Cardiac muscle cell (in vitro differentiated cells and primary cell): Measurements from ENCODE around the gene CPNE6. TPM values are rescaled to one million over a fixed set of nuclear protein-coding genes. Genes with fewer than 3 reads are reported as not detected.

ENCODE experiments used
- DNase-seq, 2 donors: peaks; one replicate each; pipeline versions ENCODE4 v3.0.0 to v3.0.0-alpha.2; 2010 to 2017; ENCODE audit warnings: low read depth in 1 of 2, low spot score in 1 of 2
- H3K27ac ChIP-seq: fragments of 200-600 bp; sonication (generic); 2 replicates; pipeline ENCODE4 v1.5.1; 2016
- H3K27me3 ChIP-seq: fragments of 200-600 bp; sonication (generic); 2 replicates; pipeline ENCODE4 v1.6.0; 2016; ENCODE audit warnings: control low read depth
- H3K36me3 ChIP-seq: fragments of 200-600 bp; sonication (generic); 2 replicates; pipeline ENCODE4 v1.5.1; 2016; ENCODE audit warnings: control low read depth
- H3K4me1 ChIP-seq: fragments of 200-600 bp; sonication (generic); 2 replicates; pipeline ENCODE4 v1.8.1; 2017; ENCODE audit warnings: low read depth, mild to moderate bottlenecking, mixed run types
- H3K4me3 ChIP-seq: fragments of 200-600 bp; sonication (generic); 2 replicates; pipeline ENCODE4 v1.5.1; 2016; ENCODE audit warnings: mild to moderate bottlenecking
- H3K9me3 ChIP-seq: fragments of 200-600 bp; sonication (generic); 2 replicates; pipeline ENCODE4 v1.5.1; 2017; ENCODE audit warnings: low read depth, mild to moderate bottlenecking, control low read depth
- CTCF ChIP-seq: IDR thresholded peaks from 2 replicates; pipeline ENCODE4 v1.5.1; 2012; ENCODE audit warnings: low read depth, mild to moderate bottlenecking, low read length
- polyA plus RNA-seq: library from polyadenylated mRNA; unstranded; fragments of >200 nt; fragmentation: Nextera tagmentation; extraction: Ambion mirVana; gene quantifications from 2 replicates; pipeline ENCODE4 v1.2.1, GENCODE V29; 2016
- total RNA-seq: library from RNA; depleted of rRNA; stranded (reverse); fragments of >200 nt; gene quantifications from 2 replicates; pipeline ENCODE4 v1.2.3, GENCODE V29; 2016

The CPNE6 gene
- total and polyA plus RNA-seq, 2 experiments from 2014 or later = 0.12 to 0.43 TPM

DNA sequence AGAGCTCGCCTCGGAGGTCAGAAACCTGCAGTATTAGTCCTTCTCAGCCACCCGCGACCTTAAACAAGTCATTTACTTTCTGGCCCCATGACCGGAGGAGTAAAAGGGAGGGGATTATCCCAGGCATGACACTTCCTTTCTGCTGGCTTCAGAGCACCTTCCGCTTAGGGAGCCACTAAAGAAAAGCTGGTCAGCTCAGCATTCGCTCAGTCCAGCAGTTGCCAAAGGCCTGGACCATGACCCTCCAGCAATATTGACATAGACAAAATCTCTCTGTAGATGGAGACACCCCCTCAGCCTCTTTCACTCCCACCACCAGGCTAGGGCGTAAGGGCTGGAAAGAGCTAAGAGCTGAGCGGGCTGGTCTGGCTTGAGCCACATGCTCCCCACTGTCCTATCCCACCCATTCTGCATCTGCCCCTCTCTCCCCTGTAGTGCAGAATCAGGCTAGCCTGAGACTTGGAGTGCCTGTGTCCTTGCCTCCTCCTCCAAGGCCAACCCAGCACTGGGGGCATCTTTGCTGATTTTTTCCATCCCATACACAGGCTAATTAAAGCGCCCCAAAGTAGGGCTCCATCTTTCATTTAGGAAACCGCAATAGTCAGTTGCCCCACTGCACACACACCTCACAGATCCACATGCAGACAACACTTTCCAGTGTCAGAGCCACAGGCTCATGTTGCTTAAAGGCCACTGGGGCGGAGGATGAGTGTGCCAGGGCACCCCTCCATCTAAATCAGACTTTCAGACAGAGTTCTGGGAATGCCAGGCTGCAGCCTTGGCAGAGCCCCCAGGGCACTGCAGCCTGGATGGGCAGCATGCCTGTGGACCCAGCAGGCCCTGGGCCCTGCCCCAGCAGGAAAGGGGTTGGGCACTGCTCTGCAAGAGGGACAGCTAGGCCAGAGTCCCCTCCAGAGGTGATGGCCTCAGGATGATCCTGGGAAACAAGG lies 4.0 kb upstream of the CPNE6 start:
- no peak for DNase-seq
- Histone ChIP-seq H3K4me3 (no peak overlapping the region), H3K9me3 (no peaks in the 10 kb centered on the region), H3K4me1 (no peaks in the 10 kb centered on the region), H3K27ac (no peak overlapping the region), H3K27me3 (no peaks in the 10 kb centered on the region), H3K36me3 (no peaks in the 10 kb centered on the region)
- no peak for TF ChIP-seq CTCF

DNA sequence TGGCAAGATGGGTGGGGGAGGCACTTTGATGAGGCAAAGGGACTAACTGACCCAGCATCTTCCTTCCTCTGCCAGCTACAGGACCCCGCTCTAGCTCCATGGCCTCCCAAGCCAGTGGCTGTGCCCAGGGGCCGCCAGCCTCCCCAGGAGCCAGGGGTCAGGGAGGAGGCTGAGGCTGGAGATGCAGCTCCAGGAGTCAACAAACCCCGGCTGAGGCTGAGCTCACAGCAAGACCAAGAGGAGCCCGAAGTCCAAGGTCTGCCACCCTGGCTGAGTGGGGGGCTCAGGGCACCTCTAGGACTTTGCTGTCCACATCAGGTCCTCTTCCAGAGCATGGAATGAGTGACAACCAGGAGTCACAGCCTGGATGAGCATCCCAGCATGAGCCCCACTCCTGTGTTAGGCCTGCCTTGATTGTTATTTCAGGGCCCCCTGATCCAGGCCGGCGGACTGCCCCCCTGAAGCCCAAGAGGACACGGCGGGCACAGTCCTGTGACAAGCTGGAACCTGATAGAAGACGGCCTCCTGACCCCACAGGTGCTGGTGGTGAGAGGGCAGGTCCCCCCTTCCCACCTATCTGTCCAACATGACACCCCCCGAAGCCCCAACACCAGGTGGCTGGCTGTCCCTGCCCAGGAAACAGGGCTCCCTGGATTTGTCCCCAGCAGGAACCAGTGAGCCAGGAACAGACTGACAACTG lies 2.5 kb upstream of the CPNE6 start:
- Histone ChIP-seq H3K4me3 (no peak overlapping the region), H3K27ac (no peak overlapping the region), H3K27me3 (no peaks in the 10 kb centered on the region), H3K36me3 (no peaks in the 10 kb centered on the region), H3K9me3 (no peaks in the 10 kb centered on the region), H3K4me1 (no peaks in the 10 kb centered on the region)
- DNase-seq = no peak
- no peak for TF ChIP-seq CTCF

- no peak overlapping the region for H3K4me3 ChIP-seq
- DNase-seq = no peak
- H3K27me3 ChIP-seq = no peaks in the 10 kb centered on the region
- no peak overlapping the region for H3K27ac ChIP-seq
- no peaks in the 10 kb centered on the region for H3K36me3 ChIP-seq
- H3K9me3 ChIP-seq = no peaks in the 10 kb centered on the region
- H3K4me1 ChIP-seq = no peaks in the 10 kb centered on the region
- TF ChIP-seq CTCF = no peak
These were observed 2.0 kb upstream of the CPNE6 start for GRCh38 chr14:24069411-24069735.

DNA sequence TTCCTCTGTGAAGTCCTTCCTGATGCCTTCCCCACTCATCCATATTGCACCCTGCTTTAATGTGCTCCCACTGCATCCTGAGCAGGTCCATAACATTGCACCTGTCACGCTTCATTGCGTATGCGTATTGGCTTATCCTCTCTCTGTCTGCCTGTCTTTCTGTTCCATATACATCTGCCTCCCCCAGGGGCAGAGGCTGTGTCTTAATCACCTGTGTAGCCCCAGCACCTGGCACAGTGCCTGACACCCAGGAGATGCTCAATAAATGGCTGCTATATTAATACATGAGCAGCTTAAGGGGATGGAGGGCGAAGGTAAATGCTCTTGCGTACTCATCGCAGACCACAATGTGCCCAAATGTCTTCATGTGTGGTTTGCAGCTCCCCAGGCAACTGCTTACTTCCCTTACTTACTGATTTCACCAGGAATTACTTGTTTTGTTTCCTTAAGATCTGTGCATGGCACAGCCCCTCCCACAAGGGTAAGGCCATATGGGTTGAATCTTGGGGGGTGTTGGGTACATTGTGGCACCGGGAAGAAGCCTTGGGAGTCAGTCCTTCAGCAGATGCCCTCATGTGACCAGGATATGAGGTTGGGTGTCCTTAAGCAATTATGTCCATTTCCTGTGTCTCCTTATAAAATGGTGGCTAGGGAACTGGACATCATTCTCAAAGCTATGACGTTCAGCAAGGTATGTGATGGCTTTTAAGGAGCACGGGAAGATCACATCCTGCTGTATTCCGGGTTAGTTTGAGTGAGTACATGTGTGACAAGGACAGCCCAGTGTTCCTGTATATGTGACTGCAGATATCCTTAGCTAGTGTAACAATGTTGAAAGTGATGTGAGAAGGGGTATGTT lies 848 bp upstream of the CPNE6 start:
- DNase-seq = no peak
- Histone ChIP-seq H3K27me3 (no peaks in the 10 kb centered on the region), H3K36me3 (no peaks in the 10 kb centered on the region), H3K9me3 (no peaks in the 10 kb centered on the region), H3K27ac (no peak overlapping the region), H3K4me1 (no peaks in the 10 kb centered on the region), H3K4me3 (no peak overlapping the region)
- TF ChIP-seq CTCF = no peak

DNA sequence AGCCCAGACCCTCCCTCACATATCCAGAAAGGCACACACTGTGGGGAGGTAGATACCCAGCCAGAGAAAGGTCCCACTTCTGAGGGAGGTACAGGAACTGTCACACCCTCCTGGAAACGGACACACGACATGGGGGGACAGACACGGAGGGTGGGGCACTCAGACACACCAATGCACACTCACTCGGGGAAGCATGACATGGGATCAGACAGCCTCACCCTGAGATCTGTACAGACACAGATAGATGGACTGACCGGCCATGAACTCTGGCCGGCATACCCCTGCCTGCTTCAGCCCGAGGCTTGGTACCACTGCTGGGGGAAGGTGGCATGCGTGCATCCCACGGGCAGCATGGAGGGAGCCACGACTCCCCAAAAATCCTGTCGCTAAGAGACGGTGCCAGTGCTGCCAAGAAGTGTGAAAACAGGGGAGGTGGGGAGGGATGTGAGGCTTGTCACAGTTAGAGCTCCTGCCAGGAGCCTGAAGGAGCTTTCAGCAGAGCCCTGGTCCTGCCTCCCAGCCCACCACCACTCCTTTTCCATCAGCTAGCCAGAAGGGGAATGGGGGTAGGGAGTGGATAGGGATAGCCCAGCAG lies 571 bp downstream of the CPNE6 start:
- Histone ChIP-seq H3K36me3 (no peaks in the 10 kb centered on the region), H3K4me3 (no peak overlapping the region), H3K27me3 (no peaks in the 10 kb centered on the region), H3K4me1 (no peaks in the 10 kb centered on the region), H3K27ac (no peak overlapping the region), H3K9me3 (no peaks in the 10 kb centered on the region)
- TF ChIP-seq CTCF = no peak
- no peak for DNase-seq
